DOHH2 (cell line): ENCODE data around the gene AP4E1.

Experiments
- H3F3A ChIP-seq: fragments of 200-600 bp; sonication (generic), shearing (Covaris generic); 2 replicates; pipeline ENCODE4 v1.6.0; 2016; ENCODE audit warnings: antibody characterized with exemption, mild to moderate bottlenecking; ENCODE audit not compliant: control insufficient read depth, insufficient read depth
- H3K27ac ChIP-seq: fragments of 200-600 bp; sonication (generic); 2 replicates; pipeline ENCODE4 v1.5.1; 2014; ENCODE audit warnings: low read depth, mild to moderate bottlenecking, low read length, moderate library complexity
- H3K27me3 ChIP-seq: fragments of 200-600 bp; sonication (generic); 2 replicates; pipeline ENCODE4 v1.6.1; 2014; ENCODE audit warnings: mild to moderate bottlenecking, low read length, mixed read lengths; ENCODE audit not compliant: control insufficient read depth
- H3K36me3 ChIP-seq: fragments of 200-600 bp; sonication (generic); 2 replicates; pipeline ENCODE4 v1.6.1; 2014; ENCODE audit warnings: mild to moderate bottlenecking, low read length, moderate library complexity, mixed read lengths; ENCODE audit not compliant: control insufficient read depth
- H3K4me1 ChIP-seq: fragments of 200-600 bp; sonication (generic); 2 replicates; pipeline ENCODE4 v1.6.1; 2014; ENCODE audit warnings: mild to moderate bottlenecking, low read length, mixed read lengths; ENCODE audit not compliant: control insufficient read depth
- H3K4me2 ChIP-seq: fragments of 200-600 bp; sonication (generic); 2 replicates; pipeline ENCODE4 v1.6.0; 2014; ENCODE audit warnings: mild to moderate bottlenecking, low read length, moderate library complexity
- H3K4me3 ChIP-seq: fragments of 200-600 bp; sonication (generic); 2 replicates; pipeline ENCODE4 v1.5.1; 2014; ENCODE audit warnings: mild to moderate bottlenecking, low read length, mixed read lengths
- H3K79me2 ChIP-seq: fragments of 200-600 bp; sonication (generic); 2 replicates; pipeline ENCODE4 v1.6.1; 2014; ENCODE audit warnings: mild to moderate bottlenecking, low read length, mixed read lengths; ENCODE audit not compliant: control insufficient read depth
- H3K9me2 ChIP-seq: fragments of 200-600 bp; sonication (generic); replicated peaks from 2 replicates; pipeline ENCODE4 v1.6.1; 2014; ENCODE audit warnings: mild to moderate bottlenecking, low read length, mixed read lengths; ENCODE audit not compliant: control insufficient read depth
- H3K9me3 ChIP-seq: fragments of 200-600 bp; sonication (generic); 2 replicates; pipeline ENCODE4 v1.6.1; 2014; ENCODE audit warnings: antibody characterized with exemption, low read length, mixed read lengths; ENCODE audit not compliant: control insufficient read depth, insufficient read depth
- H4K20me1 ChIP-seq: fragments of 200-600 bp; sonication (generic); 2 replicates; pipeline ENCODE4 v1.6.0; 2014; ENCODE audit warnings: low read depth, mild to moderate bottlenecking, antibody characterized with exemption, low read length, moderate library complexity; ENCODE audit not compliant: control insufficient read depth, insufficient read depth
- EZH2phosphoT487 ChIP-seq: fragments of 200-600 bp; sonication (generic); IDR thresholded peaks from 2 replicates; pipeline ENCODE4 v1.6.1; 2017; ENCODE audit warnings: borderline replicate concordance, mild to moderate bottlenecking, antibody characterized with exemption, low read length, moderate library complexity, mixed read lengths
- TF ChIP-seq, protein P1 (sequence below): fragments of 200-600 bp; sonication (generic); IDR thresholded peaks from one replicate; pipeline ENCODE4 v1.5.1; 2014; ENCODE audit warnings: antibody characterized with exemption, mild to moderate bottlenecking, low read depth, low read length; ENCODE audit not compliant: poor library complexity, severe bottlenecking

The AP4E1 gene

DNA sequence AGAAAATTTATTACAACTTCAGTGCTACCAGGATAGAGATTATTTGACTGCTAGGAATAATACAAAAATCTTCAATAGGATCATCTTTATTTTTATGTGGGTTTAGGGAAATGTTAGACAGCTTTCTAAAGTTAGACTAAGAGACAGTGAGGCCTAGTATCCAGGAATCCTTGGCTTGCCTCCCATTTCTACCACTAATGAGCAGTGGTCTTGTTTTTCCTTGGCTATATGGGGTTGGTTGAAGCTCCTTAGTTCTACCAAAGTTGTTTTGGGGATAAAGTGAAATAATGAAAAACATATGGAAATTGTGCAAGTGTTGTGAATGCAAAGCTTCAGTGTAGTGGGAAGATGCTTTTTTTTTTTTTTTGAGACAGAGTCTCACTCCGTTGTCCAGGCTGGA lies 16.8 kb downstream of the AP4E1 start:
- no peak overlapping the region for H3K4me2 ChIP-seq
- no peaks in the 10 kb centered on the region for H3K9me2 ChIP-seq
- no peaks in the 10 kb centered on the region for H3K79me2 ChIP-seq
- no peak overlapping the region for H3K27ac ChIP-seq
- no peak overlapping the region for H3K4me3 ChIP-seq
- H3K9me3 ChIP-seq, result no peaks in the 10 kb centered on the region
- H3K4me1 ChIP-seq, result no peaks in the 10 kb centered on the region
- H4K20me1 ChIP-seq, result no peaks in the 10 kb centered on the region; the same call in 1 of the 2 replicates
- no peak for TF ChIP-seq EZH2phosphoT487
- TF ChIP-seq, protein P1, sequence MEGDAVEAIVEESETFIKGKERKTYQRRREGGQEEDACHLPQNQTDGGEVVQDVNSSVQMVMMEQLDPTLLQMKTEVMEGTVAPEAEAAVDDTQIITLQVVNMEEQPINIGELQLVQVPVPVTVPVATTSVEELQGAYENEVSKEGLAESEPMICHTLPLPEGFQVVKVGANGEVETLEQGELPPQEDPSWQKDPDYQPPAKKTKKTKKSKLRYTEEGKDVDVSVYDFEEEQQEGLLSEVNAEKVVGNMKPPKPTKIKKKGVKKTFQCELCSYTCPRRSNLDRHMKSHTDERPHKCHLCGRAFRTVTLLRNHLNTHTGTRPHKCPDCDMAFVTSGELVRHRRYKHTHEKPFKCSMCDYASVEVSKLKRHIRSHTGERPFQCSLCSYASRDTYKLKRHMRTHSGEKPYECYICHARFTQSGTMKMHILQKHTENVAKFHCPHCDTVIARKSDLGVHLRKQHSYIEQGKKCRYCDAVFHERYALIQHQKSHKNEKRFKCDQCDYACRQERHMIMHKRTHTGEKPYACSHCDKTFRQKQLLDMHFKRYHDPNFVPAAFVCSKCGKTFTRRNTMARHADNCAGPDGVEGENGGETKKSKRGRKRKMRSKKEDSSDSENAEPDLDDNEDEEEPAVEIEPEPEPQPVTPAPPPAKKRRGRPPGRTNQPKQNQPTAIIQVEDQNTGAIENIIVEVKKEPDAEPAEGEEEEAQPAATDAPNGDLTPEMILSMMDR, result no peak
- 0 out of 2 replicates have a peak, but pooled peaks cover 3% of the 10 kb centered on the region for H3F3A ChIP-seq
- peaks cover 53% of the 10 kb centered on the region for H3K36me3 ChIP-seq
- no peaks in the 10 kb centered on the region for H3K27me3 ChIP-seq

- Histone ChIP-seq H3K27ac (no peak overlapping the region), H3K4me3 (no peak overlapping the region), H3K9me2 (no peaks in the 10 kb centered on the region), H3K9me3 (no peaks in the 10 kb centered on the region), H4K20me1 (no peaks in the 10 kb centered on the region), H3K36me3 (peaks cover 59% of the 10 kb centered on the region), H3K4me2 (no peak overlapping the region), H3F3A (no peaks in the 10 kb centered on the region), H3K27me3 (no peaks in the 10 kb centered on the region), H3K79me2 (no peaks in the 10 kb centered on the region), H3K4me1 (no peaks in the 10 kb centered on the region)
- TF ChIP-seq, protein P1, result no peak
- TF ChIP-seq EZH2phosphoT487, result no peak
Measured at GRCh38 chr15:50929062-50929461, 20.6 kb downstream of the AP4E1 start.

DNA sequence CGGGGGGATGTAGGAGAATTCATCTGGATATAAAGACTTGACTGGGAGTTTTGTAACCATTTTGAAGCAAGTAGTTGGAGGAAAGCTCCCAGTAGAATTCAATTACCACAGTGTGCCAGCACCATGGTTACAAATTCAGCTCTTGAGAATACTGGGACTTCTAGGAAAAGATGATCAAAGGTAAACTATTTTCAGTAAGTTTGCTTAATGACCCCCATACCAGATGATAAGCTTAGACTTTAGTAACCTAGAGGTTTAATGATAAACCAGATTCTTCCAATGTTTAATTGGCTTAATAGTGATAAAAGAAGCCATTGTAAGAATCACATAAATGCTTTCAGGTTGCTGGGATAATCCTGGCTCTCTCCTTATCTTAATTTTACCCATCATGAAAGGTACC lies 22.3 kb downstream of the AP4E1 start:
- Histone ChIP-seq H3K27me3 (no peaks in the 10 kb centered on the region), H3K4me3 (no peak overlapping the region), H3K4me1 (no peaks in the 10 kb centered on the region), H3K9me2 (no peaks in the 10 kb centered on the region), H3K9me3 (no peaks in the 10 kb centered on the region), H3K27ac (no peak overlapping the region), H4K20me1 (no peaks in the 10 kb centered on the region), H3K4me2 (no peak overlapping the region), H3F3A (no peaks in the 10 kb centered on the region), H3K36me3 (peaks cover 55% of the 10 kb centered on the region), H3K79me2 (no peaks in the 10 kb centered on the region)
- TF ChIP-seq EZH2phosphoT487, result no peak
- TF ChIP-seq, protein P1, result no peak
